ENCODE measurements around the gene TMA16.
A peak's percentile ranks its signal among the peaks of the same experiment; 100 is the strongest.
"Not testable (repeated sequence)": the region's sequence is repeated elsewhere in the genome, so short reads cannot be mapped to it uniquely, and the experiment has no call there.

Gene TMA16

DNA sequence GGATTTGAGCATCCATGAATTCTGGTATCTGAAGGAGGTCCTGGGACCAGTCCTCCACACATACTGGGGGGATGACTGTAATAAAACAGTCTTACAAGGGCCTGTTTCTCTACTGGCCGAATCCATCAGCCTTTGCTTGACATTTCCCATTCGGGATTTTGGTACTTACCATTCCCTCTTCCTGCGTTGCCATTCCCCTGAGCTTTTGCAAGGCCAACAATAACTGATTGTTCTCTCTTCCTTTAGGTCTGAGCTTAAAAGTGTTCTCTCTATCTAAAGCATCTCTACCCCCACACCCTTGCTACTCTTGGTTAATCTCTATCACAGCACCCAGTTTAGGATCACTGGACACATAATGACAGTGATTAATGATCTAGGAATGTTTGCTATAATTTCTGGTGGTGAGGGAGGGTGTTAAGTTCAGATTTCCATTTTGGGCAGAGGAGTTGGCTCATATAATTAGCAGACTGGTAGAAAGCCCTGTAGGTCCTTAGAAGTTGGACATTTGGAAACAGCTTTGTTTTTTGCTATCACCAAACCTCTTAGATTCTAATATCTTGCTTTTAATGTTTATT lies 29.4 kb downstream of the TMA16 start:
- DNase-seq: no peak

DNA sequence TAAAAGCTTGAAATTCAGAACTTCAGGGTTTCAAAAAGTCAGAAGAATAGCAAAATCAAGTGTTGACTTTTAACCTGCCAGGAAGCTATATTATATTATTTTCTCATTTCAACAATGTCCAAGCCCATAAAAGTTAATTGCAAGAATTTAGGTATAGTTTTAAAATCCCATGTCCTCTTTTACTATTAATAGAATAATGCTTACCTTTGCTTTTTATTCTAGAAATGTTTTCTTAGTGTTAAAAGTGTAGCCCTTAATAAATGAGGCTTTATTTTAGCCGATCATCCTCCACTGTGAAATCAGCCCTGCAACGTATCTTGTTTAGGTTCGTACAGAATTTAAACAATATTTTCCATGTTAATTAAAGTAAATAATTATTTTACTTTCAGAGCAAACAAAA lies 31.5 kb downstream of the TMA16 start:
- DNase-seq: no peak

DNA sequence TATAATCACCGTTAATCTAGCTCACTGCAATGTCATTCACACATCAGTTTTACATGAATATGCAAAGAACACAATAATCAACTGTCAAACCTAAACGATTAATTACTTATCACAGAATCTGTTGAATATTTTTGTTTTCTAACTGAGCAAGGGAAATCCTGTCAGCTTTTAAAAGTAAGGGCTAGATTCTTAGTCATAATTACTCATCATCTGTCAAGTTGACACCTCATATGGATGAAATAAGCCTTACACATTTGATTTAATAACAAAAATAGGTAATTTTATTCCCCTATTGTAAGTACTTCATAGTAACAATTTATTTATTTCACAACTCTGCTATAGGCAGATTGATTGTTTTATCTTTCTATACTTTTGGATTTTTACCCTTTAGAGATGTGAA lies 32.7 kb downstream of the TMA16 start:
- DNase-seq: no peak

DNA sequence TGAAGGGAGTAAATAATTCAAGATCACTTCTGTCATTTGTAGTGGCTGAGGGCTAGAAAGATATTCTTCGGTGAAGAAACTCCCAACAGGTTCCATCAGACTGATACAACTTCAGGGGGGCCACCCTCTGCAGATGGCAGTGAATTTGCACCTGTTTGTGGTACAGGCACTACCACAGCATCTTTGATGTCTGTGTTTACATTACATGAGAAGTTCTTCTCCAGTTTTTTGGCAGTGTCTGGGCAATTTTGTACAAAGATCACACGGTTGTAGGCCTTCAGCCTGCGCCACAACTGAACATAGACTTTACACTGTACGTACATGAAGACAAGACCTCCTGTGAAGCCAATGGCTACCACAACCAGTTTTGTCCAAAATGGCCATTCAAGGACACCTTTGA lies 34.2 kb downstream of the TMA16 start:
- no peak for DNase-seq

DNA sequence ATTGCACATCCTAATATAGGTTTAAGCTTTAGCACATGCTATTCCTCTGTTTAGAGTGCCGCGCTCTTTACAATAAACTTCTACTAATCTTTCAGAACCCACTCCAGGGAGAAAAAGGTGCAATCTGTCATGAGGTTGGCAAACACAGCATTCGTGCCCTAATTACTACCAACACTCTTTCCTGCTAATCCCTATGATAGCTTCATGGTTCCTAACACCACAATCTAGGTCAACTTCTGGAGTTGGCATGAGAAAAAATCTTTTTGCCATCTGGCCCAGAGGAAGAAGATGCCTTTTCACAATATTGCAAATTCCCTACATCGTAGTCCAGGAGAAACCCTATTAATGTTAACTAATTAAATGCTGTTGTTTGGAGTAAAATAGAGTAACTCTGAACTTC lies 39.6 kb downstream of the TMA16 start:
- no peak for DNase-seq

DNA sequence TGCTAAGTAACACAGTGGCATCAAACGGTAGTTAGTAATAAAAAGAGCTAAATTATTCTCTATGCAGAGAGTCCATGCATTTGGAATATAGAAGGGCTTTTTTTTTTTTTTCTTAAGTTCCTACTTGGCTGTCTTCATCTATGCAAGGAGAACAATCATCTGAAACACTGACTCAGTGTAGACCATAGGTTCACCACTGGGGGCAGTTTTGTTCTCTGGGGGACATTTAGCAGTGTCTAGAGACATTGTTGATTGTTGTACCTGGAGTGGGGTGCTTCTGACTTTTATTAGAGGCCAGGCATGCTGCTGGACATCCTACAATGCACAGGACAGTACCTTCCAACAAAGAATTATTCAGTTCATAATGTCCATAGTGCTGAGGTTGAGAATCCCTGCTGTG lies 41.2 kb downstream of the TMA16 start:
- no peak for DNase-seq

DNA sequence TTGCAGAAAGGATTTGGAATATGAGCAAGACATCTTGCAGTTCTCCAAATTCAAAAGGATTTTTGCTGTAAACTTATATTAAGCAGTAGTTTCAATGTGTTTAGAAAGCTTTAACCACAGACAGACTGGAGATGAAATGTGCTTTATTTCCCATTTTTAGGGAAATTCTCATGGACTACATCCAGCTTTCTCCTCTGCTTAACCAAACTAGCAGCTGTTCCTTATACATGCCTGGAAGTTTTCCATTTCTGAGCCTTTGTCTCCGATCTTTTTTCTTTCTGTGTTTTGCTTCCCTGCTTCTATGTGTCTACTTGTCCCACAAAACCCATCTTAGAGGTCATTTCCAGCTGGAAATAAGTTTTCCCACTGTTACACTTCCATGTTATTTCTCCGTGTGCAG lies 41.6 kb downstream of the TMA16 start:
- no peak for DNase-seq

DNA sequence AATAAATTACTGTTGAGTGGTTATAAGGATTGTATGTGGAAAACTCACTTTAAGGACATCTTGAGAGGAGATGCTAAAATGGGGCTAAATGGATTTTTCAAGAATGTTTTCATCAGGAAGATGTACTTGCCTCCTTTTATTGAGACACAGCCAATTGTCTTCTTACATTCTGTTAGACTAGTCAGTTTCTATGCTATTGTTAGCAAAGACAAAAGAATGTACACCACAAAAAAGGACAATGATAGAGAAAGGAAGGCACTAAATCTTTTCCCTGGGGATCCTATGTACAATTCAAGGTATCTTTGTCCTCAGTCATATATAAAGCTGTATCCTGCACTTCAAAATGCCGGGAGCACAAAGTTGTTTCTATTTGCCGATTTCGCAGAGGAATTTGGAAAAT lies 42.6 kb downstream of the TMA16 start:
- DNase-seq: no peak

DNA sequence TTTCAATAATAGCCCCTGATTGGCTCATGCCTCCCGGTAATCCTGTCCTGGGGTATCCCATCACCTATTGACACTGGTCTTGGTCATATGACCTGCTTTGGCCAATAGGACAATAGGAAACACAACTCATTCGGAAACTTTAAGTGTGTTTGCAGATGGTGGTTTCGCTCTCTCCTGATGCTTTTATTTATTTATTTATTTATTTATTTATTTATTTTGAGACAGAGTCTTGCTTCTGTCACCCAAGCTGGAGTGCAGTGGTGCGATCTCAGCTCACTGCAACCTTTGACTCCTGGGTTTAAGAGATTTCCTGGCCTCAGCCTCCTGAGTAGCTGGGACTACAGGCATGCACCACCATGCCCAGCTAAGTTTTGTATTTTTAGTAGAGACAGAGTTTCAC lies 44.3 kb downstream of the TMA16 start:
- DNase-seq: not testable (repeated sequence)

DNA sequence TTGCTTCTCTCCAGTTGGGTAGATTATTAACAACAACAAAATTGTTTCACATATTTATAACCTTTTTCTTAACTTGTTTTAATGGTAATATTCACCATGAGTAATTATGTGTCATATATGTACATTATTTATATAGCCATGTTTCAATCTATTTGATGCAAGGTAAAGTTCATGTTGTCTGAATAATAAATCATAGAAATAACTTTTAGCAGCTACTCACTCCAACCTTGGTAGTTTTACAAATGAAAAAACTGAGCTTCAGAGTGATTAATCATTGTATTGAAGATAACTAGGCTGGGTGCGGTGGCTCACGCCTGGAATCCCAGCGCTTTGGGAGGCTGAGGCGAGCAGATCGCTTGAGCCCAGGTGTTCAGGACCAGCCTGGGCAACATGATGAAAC lies 46.0 kb downstream of the TMA16 start:
- DNase-seq: no peak

DNA sequence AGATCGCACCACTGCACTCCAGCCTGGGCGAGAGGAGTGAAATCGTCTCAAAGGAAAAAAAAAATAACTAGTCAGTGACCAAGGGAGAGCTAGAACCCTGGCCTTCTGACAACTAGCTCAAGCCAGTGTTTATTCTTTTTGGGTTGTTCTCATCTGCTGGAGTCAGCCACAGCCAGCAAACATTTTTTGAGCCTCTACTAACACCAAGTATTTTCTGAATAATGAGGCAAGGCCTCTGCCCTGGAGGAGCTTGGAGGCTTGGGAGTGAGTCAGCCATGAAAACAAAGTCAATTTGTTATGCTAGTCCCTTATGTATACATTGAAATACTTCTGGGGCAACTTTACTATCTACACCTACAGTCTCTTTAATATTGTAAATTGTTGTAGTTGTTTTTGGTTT lies 46.5 kb downstream of the TMA16 start:
- no peak for DNase-seq

DNA sequence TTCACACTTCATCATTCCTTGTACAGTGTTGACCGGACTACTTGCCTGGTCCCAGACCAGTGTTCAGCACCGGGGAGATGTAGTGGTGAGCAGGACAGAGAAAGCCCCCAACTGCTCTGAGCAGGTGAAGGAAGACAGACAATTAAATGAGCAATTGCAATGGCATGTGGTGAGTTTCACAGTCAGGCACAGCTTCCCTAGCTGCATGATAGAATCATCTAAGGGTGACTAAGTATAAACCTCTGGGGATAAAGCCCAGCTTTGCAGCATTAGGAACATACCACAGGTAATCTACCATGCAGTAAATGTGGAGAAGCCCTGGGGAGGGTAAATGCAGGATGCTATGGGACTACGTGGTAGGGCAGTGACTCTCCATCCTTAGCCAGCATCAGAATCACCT lies 47.8 kb downstream of the TMA16 start:
- DNase-seq: no peak

DNA sequence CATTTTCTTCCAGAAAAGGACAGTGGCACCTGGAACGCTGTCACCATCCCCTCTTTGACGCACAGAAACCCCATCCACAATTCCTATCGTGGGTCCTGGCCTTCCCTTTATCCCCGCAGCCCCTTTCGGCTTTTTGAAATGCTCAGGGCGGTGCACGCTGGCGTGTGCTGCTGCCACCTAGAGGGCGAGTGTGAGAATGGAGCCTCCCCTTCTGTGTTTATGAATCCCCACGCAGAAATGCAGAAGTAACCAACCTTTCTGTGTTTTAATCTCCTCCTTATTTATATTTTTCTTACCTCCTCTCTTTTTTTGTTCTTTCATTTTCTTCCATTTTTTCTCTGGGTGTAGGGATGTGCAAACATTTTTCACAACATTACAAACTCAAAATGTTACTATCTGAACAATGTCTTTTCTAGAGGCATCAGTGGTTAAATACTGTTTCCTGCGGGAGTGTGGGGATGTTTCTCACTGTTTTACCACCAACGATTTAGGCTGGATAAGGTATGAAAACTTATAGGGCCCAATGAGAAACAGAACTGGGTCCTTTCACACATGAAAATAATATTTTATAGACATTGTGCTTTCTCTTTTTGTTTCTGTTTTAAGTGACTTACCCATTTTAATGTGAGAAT lies 50.0 kb downstream of the TMA16 start:
- no peak for DNase-seq

DNA sequence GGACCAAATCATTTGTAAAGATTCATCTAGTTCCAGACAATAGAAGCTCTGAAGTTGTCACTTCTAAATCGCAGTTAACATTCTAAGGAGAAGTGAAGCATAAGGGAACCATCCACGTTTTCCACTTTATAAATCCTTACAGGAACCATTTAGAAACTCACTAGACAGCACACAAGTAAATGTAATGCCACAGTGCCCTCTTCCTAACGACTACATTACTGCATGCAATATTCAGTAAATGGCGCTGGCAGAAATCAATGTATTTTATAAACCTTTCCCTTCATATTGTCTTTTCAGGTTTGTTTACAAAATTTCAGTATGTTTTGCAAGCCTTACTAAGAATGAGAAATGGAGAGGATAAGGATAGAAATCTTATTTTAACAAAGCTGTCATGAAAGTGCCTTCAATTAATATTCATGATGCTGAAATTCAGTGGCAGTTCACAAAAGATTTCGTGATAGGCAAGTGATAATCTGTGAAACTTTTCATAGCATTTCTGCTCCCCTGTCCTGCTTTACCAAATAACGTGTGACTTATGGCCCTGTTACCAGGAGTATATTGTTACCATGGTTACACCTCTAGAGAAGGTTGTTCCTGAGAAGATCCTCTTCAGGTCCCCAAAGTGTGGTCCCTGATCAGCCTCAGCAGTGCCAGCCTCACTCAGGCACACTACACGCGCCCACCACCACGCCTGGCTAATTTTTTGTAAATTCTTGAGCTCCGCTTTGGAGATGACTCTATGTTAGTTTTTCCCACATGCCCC lies 54.2 kb downstream of the TMA16 start:
- peak; percentile 6 for DNase-seq

DNA sequence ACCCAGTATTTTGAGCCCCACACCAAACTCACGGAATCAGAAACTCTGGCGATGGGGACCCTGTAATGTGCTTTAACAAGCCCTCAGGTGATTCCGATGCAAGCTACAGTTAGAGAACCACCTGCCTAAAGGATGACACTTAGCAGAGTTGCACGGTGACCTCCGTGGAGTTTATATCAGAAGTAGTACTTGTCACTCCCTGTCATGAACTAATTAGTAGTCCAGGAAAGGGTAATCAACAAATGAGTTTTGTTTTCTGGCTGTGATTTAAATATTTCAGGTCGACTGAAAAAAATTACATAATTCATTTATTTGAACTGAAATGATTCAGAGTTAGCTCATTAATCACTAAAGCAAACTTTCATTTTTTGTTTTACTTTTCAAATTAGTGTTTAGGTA lies 56.4 kb downstream of the TMA16 start:
- no peak for DNase-seq

DNA sequence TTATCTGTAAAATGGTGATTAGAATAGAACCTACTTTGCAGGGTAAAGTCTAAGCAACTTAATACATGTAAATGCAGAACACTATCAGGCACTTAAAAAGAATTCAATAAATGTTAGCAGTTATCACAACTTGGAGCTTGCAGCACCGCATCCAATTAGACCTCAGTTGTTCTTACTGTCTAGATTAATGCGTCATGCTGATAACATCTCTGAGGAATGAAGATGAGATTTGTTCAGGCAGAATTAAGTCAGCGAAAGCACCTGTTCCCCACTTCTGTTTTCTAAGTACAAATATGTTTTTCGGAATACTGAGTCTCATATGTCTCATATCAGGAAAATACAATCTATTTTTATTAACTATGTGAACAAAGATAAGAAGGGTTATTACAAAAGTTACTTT lies 58.7 kb downstream of the TMA16 start:
- DNase-seq: no peak

DNA sequence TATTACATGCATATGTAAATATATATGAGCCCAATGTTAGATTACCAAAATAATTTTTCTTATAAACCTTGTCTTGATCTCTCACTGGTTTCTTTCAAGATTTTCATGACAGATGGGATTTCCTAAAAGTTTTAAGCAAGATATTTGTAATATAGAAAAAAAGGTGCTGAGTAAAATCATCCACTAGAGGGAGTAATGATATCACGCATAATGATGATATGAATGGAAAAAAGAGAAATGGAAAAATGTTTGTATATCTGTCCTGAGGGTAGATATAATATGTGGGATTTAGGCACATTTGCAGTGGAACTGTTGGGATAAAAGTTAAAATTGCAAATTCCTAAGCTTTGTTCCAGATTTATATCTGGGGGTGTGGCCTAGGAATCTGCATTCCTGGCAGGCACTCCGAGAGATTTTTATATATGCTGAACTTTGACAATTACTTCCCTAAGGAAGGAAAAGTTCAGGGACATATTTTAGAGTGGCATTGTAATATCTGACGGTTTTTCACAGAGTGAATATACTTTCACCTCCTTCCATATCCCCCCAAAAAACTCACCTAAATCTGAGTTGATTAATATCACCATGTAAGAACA lies 60.5 kb downstream of the TMA16 start:
- no peak for DNase-seq

DNA sequence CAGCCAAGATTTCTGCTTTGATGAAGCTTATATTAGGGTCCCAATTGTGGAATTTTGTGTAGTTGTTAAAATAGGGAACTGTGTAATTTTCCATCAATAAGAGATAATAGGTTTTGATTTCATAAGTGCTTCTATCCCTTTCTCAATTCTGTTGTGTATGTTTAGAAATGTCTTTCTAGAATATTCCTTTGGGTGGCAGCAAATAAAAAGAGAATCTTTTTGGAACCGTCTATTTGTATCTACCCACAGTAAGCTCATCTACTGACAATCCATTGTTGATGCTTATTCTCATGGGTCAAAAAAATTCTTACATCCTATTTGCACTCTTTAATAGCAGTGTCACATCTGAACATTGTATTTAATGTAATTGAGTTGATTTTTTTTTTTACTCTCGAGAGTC lies 61.7 kb downstream of the TMA16 start:
- no peak for DNase-seq

DNA sequence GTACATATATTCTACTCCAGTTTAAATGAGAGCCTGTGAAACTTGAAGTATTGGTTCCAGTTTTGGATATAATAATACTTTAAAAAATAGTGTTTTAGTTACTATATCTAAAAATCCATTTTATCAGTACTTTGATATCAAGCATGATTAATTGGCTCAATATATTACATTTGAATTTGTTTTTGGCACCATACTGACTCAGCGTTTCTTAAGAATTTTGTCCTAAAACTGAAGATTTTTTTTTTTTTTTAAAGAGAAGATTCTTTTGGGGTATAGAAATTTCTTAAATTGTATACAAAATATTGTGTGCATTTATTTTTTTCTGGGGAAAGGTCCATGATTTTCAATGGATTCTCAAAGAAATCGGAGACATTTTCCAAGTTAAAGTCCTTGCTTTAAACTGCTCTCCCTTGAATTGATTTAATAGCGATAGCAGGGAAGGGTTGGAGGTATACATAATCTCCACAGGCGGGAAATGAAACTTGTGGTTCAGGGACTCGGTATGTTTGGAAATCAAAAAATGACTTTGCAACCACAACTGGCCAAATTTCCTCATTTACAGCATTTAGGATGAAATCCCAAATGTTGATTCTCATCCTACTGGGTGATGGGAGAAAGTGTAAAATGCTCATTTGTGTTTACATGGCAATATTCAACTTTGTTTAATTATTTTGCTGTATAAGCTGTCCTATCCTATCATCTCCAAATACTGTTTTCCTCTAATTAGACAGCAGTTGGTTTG lies 62.3 kb downstream of the TMA16 start:
- no peak for DNase-seq

DNA sequence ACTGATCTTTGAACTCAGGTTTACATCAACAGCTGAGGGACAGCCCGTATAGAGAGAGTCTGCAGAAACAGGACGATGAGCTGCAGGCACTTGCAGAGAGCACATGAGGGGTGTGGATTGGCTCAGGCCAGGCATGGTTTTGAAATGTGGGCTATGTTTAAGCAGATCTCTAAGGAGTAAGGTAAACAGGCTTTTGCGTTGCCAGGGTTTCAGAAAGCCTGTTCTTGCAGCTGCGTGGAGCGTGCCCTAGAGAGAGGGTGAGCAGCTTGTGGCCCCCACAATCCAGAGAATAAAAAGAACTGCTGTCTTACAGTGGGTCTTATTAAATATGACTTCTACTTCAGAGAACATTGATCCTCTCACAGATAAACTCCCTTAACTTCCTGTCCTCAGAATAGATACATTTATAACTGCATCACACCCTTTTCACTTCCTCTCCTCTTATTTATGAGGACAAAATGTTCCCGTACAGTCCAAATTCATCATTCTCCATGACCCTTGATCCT lies 64.1 kb downstream of the TMA16 start:
- DNase-seq: no peak

DNA sequence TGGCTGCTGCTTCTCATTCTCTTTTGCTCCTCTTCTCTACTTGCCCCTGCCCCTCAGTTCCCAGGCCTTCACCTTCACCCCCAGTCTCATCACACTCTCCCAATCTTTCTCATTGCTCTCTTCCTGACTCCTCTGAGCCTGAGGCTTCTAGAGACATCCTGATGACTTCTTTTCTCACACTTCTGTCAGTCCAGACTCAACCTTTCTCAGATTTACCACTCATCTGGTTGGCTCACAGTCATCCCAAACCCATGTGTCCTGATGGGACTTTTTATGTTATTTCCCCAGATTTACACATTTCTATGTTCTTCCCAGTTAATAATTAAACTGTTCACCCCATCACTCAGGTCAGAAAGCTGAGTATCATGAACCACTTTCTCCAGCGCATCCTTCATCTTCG lies 68.0 kb downstream of the TMA16 start:
- no peak for DNase-seq

DNA sequence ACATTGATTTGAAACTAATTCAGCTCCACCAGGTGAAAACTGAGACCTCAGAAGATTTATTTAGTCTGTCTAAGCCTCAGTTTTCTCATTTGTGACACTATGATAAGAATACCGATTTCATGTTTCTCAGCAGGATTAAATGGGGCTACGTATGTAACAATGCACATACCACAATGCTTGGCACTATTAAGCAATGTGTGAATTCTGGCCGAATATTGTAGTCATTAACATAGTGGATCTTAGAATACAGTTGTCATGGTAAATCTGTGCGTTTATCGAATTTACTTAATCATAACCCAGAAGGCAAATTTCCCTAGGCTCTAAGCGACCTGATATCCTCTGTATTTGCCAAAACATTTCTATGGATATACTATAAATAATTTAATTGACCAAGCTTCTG lies 69.1 kb downstream of the TMA16 start:
- DNase-seq: no peak

DNA sequence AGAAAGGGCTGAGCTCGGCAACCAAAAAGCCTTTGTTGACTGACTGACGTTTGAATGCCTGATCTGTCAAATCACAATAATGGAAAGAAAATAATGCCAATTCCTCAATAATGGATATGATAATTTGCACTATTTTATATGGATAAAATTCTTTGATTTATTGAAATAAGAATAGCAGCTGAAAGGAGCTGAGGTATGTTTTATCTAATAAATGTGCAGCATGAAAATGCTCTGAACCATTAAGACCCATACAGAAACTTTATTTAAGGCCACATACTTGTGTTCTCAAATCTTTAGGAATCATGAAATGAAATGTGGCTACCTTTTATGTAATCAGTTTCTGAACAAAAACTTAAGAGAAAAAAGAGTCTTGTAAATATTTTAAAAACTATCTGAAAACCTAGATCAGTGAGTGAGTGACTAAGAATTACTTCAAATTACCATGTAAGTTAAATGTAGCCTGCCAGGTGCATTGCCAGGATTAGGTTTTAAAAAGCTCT lies 69.8 kb downstream of the TMA16 start:
- no peak for DNase-seq

Data from NCI-H510A (cell line).